NK-92 treated with Interleukin-12 subunit alpha and Interleukin-12 subunit beta, amount 100 ng/mL, for 24 hours (cell line): ENCODE results near the gene RBM42.
"Not testable (repeated sequence)": the region's sequence is repeated elsewhere in the genome, so short reads cannot be mapped to it uniquely, and the experiment has no call there.

Experiments used
- DNase-seq: peaks from one replicate; lab custom pipeline; 2025; lab: John Stamatoyannopoulos, UW

The RBM42 gene

GRCh38 chr19:35628565-35629331 lies at the start of gene RBM42:
Gene RBM42, plus strand, starts transcription at chr19:35629036. Its CDS starts 118 bp downstream, at chr19:35629154.
- DNase-seq, result peak; percentile 97

DNA sequence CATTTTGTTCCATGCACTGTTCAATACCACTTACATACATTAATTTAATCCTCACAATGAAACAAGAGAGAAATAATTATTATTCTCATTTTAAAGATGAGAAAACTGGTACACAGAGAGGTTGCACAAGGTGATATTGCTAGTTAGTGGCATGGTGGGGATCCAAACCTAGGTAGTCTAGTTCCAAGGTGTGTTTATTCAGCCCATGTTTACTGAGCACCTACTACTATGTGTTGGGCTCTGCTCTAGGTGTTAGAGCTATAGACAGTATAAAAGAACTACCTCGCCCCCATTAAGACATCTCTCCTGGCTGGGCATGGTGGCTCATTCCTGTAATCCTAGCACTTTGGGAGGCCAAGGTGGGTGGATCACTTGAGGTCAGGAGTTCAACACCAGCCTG lies 46.1 kb upstream of the RBM42 start:
- DNase-seq, result no peak

DNA sequence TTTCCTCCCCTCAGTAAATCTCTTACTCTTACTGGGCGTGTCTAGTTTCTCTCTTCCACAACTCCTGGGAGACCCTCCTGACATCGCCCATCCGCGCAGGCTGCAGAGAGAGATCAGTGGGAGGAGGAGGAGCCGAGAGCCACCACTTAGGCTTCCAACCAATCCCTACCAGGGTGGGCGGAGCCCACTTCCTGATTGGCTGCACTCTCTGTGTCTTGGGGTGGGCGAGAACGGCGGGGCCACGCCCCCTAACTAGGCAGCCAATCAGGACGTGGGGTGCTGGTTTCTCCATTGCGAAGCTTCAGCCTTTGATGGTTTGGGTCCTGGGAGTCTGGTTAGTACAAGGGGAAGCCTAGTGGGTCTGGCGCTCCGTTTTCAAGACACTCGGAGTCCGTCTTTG lies 43.0 kb upstream of the RBM42 start, which contains the start of gene PMIS2:
Gene PMIS2, plus strand, starts transcription at position 326 of the 400 bp plus-strand sequence. CDS start 87 bp downstream, outside the sequence.
- DNase-seq, result no peak

GRCh38 chr19:35587321-35587720 lies 41.5 kb upstream of the RBM42 start:
- no peak for DNase-seq

GRCh38 chr19:35590875-35591274 lies 38.0 kb upstream of the RBM42 start:
- no peak for DNase-seq

GRCh38 chr19:35592226-35592625 lies 36.6 kb upstream of the RBM42 start:
- DNase-seq, result no peak

DNA sequence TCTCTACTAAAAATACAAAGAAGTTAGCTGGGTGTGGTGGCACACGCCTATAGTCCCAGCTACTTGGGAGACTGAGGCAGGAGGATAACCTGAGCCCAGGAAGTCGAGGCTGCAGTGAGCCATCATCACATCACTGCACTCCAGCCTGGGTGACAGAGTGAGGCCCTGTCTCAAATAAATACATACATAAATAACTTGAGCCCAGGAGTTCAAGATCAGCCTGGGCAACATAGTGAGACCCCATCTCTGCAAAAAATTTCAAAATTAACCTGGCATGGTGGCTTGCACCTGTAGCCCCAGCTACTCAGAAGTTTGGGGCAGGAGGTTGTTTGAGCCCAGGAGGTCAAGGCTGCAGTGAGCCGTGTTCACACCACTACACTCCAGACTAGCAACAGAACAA lies 33.8 kb upstream of the RBM42 start:
- not testable (repeated sequence) for DNase-seq

GRCh38 chr19:35595928-35596327 lies 32.9 kb upstream of the RBM42 start:
- DNase-seq, result no peak

DNA sequence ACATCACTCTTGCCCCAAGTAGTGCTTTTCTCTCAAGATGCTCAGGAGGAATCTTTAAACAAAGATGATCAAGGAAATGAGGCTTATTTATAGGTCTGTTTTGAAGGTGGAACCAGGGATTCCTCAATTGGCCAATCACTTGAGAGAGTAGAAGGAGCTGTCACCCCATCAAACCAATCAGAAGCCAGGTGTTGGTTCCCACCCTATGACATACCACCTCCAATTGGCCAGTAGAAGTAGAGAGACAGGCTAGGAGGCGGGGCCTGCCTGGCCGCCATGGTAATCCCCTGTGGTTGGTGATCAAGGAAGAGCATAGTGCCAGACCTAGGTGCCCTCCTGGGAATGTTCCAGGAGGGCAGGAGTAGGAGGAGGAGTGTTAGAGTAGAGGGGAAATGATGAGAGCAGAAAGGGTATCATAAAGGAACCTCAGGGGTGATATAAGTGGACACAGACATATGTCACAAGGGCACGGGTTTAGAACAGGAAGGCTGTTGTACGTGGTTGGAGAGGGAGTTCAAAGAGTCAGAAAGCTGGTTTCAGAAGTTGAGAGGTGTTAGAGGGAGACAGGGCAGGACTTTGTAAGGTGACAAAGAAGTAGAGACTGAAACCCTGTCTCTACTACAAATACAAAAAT lies 32.4 kb upstream of the RBM42 start:
- DNase-seq, result no peak

GRCh38 chr19:35601971-35602370 lies 26.9 kb upstream of the RBM42 start:
- DNase-seq, result no peak

DNA sequence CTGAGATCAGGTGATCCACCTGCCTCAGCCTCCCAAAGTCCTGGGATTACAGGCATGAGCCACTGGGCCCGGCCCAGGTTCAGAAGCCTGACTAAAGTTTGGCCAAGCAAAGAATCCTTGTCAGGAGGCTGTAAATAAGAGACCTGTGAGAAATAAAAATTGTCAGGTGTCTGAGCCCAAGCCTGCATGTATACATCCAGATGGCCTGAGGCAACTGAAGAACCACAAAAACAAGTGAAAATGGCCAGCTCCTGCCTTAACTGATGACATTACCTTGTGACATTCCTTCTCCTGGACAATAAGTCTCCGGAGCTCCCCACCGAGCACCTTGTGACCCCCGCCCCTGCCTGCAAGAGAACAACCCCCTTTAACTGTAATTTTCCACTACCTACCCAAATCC lies 24.4 kb upstream of the RBM42 start:
- not testable (repeated sequence) for DNase-seq

GRCh38 chr19:35607170-35607569 lies 21.7 kb upstream of the RBM42 start:
- DNase-seq, result not testable (repeated sequence)

DNA sequence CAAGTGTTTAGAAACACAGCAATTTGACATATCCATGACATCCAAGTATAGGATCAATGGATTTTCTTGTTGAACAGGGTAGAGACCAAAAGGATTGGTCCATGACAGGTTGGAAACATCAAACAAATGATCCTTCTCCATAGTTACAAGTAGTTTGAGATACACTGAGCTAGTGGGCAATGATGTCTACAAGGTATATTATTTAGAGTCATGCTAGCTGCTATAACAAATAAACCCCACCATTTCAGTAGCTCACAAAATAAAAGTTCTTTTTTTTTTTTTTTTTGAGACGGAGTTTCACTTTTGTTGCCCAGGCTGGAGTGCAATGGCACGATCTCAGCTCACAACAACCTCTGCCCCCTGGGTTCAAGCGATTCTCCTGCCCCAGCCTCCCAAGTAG lies 21.2 kb upstream of the RBM42 start:
- DNase-seq, result no peak

GRCh38 chr19:35608251-35608650 lies 20.6 kb upstream of the RBM42 start:
- DNase-seq, result no peak

- DNase-seq, result no peak
Measured at GRCh38 chr19:35609851-35610353, 18.9 kb upstream of the RBM42 start.

GRCh38 chr19:35612224-35612558 lies 16.6 kb upstream of the RBM42 start:
- DNase-seq, result no peak

DNA sequence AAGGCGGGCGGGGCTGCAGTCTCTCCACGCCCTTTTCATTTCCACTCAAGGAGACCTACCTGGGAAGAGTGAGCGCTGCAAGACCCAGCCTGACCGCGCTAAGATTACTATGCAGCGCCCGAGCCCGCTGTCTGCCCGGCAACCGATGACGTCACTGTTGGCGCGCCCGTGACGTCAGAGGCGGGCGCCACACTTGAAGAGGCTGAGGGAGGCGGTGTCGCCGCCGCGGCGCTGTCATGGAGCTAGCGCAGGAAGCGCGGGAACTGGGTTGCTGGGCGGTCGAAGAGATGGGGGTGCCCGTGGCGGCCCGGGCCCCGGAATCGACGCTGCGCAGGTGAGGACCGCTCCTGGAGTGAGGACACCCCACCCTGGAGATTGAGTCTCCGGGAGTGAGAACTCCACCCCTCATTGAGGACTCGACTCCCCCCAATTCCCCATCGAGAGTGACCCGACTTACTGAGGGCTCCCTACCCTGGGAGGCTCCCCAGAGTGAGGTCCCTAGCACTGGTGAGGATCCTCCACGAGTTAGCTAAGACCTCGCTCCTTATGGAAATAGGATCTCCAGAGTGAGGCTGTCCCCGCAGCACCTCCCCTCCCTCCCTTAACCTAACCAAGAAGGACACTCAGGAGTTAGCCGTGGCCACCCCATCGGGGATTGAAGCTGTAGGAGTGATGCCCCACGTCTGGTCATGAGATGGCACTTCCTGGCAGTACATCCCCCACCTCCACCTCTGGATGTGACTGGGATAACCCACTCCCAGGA lies 16.1 kb upstream of the RBM42 start, which contains the start of gene HAUS5:
Gene HAUS5, plus strand, starts transcription at position 177 of the 763 bp plus-strand sequence. Its CDS starts 60 bp downstream, at position 237.
- DNase-seq, result peak; percentile 87

DNA sequence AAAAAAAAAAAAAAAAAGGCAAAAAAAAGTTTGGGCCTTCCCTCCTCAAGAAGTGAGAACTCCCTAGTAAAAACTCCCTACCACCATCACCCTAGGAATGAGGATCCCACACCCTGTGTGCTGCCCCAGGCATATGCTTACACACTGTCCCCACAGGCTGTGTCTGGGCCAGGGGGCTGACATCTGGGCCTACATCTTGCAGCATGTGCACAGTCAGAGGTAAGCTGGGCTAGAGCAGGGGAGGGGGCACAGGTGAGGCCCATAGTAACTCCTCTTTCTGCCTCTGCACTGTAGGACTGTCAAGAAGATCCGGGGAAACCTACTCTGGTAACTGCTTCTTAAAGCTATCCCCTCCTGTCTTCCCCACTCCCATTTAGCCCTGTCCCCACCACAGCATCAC lies 15.3 kb upstream of the RBM42 start:
- no peak for DNase-seq

GRCh38 chr19:35615036-35615435 lies 13.8 kb upstream of the RBM42 start:
- no peak for DNase-seq

- no peak for DNase-seq
Measured at GRCh38 chr19:35618857-35619256, 10.0 kb upstream of the RBM42 start.

DNA sequence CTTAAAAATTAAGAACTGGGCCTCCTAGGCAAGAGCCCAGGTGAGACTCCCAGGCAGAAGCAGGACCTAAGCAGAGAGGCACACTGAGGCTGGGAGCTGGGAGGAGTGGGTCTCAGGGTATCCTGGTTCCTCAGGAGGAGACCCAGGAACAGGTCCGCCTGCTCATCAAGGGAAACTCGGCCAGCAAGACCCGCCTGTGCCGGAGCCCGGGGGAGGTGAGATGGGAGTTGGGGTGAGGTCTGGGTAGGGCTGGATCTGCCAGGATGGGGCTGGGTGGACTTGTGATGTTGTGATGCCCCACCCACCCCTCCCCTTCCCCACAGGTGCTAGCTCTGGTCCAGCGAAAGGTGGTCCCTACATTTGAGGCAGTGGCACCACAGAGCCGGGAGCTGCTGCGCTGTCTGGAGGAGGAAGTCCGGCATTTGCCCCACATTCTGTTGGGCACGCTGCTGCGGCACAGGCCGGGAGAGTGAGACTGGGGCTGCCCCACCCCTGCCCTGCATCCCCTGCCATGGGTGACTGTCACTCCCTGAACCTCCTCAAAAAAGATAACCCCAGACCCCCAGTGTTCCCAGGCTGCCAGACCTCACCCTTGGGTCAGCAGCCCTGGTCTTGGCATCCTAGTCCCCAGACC lies 9.4 kb upstream of the RBM42 start:
- no peak for DNase-seq

DNA sequence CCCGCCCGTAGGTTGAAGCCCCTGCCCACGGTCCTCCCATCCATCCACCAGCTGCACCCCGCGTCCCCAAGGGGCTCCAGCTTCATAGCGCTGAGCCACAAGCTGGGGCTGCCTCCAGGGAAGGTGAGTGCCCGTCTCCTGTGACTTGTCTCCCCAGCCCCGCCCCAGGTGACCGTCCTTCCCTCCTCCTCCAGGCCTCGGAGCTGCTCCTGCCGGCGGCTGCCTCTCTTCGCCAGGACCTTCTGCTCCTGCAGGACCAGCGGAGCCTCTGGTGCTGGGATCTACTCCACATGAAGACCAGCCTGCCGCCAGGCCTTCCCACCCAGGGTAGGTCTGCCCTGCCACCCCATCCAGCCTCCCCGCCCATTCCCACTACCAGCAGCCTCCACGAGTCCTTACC lies 8.8 kb upstream of the RBM42 start:
- DNase-seq, result no peak
